Parathyroid adenoma (tissue), 2 donors: ENCODE measurements around the gene NANOGP8.
"Not testable (repeated sequence)": the region's sequence is repeated elsewhere in the genome, so short reads cannot be mapped to it uniquely, and the experiment has no call there.

Experiments
- H2AFZ ChIP-seq: fragments of 300-600 bp; sonication (generic); one replicate; pipeline ENCODE4 v1.7.0; 2017; ENCODE audit warnings: antibody characterized with exemption, mild to moderate bottlenecking
- H3K27ac ChIP-seq: fragments of 300-600 bp; sonication (generic); one replicate; pipeline ENCODE4 v1.7.0; 2017
- H3K27me3 ChIP-seq: fragments of 300-600 bp; sonication (generic); one replicate; pipeline ENCODE4 v1.7.0; 2017; ENCODE audit warnings: low read length; ENCODE audit not compliant: control insufficient read depth, insufficient read depth
- H3K36me3 ChIP-seq: fragments of 300-600 bp; sonication (generic); one replicate; pipeline ENCODE4 v1.7.0; 2017; ENCODE audit warnings: low read length; ENCODE audit not compliant: control insufficient read depth, insufficient read depth
- H3K4me1 ChIP-seq: fragments of 300-600 bp; sonication (generic); one replicate; pipeline ENCODE4 v1.7.0; 2017; ENCODE audit warnings: control low read depth
- H3K4me2 ChIP-seq: fragments of 300-600 bp; sonication (generic); one replicate; pipeline ENCODE4 v1.7.0; 2017; ENCODE audit warnings: low read length
- H3K4me3 ChIP-seq: fragments of 300-600 bp; sonication (generic); one replicate; pipeline ENCODE4 v1.7.0; 2017; ENCODE audit warnings: low read depth, low read length
- H3K79me2 ChIP-seq: fragments of 300-600 bp; sonication (generic); one replicate; pipeline ENCODE4 v1.7.0; 2017; ENCODE audit warnings: control low read depth
- H3K9ac ChIP-seq: fragments of 300-600 bp; sonication (generic); one replicate; pipeline ENCODE4 v1.7.0; 2017; ENCODE audit warnings: mild to moderate bottlenecking
- H3K9me3 ChIP-seq: fragments of 300-600 bp; sonication (generic); one replicate; pipeline ENCODE4 v1.7.0; 2017; ENCODE audit warnings: low read length; ENCODE audit not compliant: control insufficient read depth
- TF ChIP-seq, protein P1 (sequence below): fragments of 300-600 bp; sonication (generic); IDR thresholded peaks from one replicate; pipeline ENCODE4 v1.7.0; 2017; ENCODE audit warnings: antibody characterized with exemption, mild to moderate bottlenecking
- donor health status: primary hyperparathyroidism.

The NANOGP8 gene

DNA sequence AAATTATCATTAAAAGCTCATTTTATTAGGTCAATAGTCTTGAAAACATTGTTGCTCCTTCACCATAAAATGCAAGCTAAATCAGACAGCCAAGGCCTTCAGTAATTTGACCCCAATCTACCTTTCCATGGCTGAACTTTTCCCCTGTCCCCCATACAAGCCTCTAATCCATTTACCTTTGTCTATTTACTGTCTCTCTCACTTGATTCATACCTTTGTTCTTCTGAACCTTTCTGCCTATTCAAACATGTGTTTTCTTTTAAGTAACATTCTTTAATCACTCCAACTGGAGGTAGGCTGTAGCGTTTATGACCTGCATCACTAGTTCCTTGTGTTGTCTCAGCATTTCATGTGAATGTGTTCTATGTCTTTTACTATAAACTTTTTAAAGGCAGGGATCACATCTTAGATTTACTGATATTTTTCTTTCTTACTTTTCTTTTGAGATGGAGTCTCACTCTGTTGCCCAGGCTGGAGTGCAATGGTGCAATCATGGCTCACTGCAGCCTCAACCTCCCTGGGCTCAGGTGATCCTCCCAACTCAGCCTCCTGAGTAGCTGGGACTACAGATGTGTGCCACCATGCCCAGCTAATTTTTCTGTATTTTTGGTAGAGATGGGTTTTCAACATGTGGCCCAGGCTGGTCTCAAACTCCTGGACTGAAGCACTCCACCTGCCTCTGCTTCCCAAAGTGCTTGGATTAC is 5.2 kb upstream of the NANOGP8 start:
- Histone ChIP-seq H3K9ac (no peak overlapping the region), H3K4me1 (no peaks in the 10 kb centered on the region), H3K4me3 (no peak overlapping the region), H3K27ac (no peak overlapping the region), H3K9me3 (no peaks in the 10 kb centered on the region), H2AFZ (no peak overlapping the region), H3K27me3 (no peaks in the 10 kb centered on the region), H3K36me3 (no peaks in the 10 kb centered on the region), H3K4me2 (no peak overlapping the region), H3K79me2 (no peaks in the 10 kb centered on the region)
- TF ChIP-seq, protein P1, sequence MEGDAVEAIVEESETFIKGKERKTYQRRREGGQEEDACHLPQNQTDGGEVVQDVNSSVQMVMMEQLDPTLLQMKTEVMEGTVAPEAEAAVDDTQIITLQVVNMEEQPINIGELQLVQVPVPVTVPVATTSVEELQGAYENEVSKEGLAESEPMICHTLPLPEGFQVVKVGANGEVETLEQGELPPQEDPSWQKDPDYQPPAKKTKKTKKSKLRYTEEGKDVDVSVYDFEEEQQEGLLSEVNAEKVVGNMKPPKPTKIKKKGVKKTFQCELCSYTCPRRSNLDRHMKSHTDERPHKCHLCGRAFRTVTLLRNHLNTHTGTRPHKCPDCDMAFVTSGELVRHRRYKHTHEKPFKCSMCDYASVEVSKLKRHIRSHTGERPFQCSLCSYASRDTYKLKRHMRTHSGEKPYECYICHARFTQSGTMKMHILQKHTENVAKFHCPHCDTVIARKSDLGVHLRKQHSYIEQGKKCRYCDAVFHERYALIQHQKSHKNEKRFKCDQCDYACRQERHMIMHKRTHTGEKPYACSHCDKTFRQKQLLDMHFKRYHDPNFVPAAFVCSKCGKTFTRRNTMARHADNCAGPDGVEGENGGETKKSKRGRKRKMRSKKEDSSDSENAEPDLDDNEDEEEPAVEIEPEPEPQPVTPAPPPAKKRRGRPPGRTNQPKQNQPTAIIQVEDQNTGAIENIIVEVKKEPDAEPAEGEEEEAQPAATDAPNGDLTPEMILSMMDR, result no peak

DNA sequence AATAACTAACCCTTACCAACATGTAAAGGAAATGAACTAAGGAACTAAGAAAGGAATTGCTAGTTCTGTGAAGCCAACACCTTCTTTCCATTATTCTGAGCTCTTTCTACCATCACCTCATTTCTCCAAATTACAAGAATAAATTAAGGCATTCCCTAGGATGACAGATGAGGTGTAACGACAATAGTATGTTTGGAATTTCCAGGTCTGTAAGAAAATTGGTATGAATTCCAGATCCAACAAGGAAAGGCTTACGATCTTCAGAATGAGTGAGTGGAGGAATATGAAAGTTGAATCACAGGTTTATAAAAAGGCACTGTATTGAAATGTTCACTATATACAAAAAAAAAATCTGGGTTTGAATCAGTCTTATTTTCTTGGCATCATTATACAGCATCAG is 4.5 kb upstream of the NANOGP8 start:
- Histone ChIP-seq H3K4me2 (no peak overlapping the region), H3K9ac (no peak overlapping the region), H3K27me3 (no peaks in the 10 kb centered on the region), H3K27ac (no peak overlapping the region), H3K79me2 (no peaks in the 10 kb centered on the region), H3K9me3 (no peaks in the 10 kb centered on the region), H2AFZ (no peak overlapping the region), H3K4me1 (no peaks in the 10 kb centered on the region), H3K4me3 (no peak overlapping the region), H3K36me3 (no peaks in the 10 kb centered on the region)
- TF ChIP-seq, protein P1, result no peak

DNA sequence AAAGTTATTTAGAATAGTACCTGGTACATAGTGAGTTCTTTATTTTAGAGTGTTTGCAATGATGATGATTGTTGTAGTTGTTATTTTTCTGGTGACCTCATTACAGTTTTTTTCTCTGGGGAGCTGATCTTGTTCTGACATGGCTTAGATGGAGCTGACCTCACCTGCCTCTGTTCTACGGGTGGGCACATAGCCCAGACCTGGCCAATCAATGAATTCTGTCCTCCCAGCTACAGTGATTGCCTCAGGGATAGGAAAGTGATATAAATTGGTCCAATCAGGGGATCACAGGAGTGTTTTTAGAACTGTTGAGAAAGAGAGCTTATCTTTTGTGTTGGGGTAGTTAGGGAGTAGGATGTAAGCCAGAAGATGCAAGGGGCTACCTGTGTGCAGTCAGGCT is 3.2 kb upstream of the NANOGP8 start:
- H3K36me3 ChIP-seq, result no peaks in the 10 kb centered on the region
- H3K4me1 ChIP-seq, result no peaks in the 10 kb centered on the region
- no peaks in the 10 kb centered on the region for H3K27me3 ChIP-seq
- no peak overlapping the region for H3K9ac ChIP-seq
- no peak overlapping the region for H3K4me3 ChIP-seq
- H3K9me3 ChIP-seq, result no peaks in the 10 kb centered on the region
- no peak overlapping the region for H3K4me2 ChIP-seq
- H3K79me2 ChIP-seq, result no peaks in the 10 kb centered on the region
- no peak overlapping the region for H3K27ac ChIP-seq
- no peak overlapping the region for H2AFZ ChIP-seq
- TF ChIP-seq, protein P1, result no peak

DNA sequence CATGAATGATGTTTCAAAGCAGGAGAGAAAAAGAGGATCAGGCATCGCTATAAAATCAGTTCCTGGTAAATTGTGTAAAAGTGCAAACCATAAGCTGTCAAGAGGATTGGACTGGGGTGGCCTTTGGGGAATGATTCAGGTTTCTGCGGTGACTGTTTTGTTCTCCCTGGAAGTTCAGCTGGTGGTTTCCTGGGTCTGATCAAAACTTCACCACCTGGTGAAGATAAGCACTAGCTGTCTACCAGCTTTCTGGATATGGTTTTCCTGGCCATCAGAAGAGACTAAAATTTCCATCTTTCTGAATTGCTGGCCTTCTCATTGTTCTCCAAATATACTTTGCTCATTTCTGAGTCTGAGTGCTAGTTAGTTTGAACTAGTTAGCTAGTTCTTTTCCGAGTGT is 2.7 kb upstream of the NANOGP8 start:
- Histone ChIP-seq H3K4me3 (no peak overlapping the region), H3K9me3 (no peaks in the 10 kb centered on the region), H3K36me3 (no peaks in the 10 kb centered on the region), H2AFZ (no peak overlapping the region), H3K79me2 (no peaks in the 10 kb centered on the region), H3K9ac (no peak overlapping the region), H3K27me3 (no peaks in the 10 kb centered on the region), H3K4me1 (no peaks in the 10 kb centered on the region), H3K27ac (no peak overlapping the region), H3K4me2 (no peak overlapping the region)
- TF ChIP-seq, protein P1, result no peak

DNA sequence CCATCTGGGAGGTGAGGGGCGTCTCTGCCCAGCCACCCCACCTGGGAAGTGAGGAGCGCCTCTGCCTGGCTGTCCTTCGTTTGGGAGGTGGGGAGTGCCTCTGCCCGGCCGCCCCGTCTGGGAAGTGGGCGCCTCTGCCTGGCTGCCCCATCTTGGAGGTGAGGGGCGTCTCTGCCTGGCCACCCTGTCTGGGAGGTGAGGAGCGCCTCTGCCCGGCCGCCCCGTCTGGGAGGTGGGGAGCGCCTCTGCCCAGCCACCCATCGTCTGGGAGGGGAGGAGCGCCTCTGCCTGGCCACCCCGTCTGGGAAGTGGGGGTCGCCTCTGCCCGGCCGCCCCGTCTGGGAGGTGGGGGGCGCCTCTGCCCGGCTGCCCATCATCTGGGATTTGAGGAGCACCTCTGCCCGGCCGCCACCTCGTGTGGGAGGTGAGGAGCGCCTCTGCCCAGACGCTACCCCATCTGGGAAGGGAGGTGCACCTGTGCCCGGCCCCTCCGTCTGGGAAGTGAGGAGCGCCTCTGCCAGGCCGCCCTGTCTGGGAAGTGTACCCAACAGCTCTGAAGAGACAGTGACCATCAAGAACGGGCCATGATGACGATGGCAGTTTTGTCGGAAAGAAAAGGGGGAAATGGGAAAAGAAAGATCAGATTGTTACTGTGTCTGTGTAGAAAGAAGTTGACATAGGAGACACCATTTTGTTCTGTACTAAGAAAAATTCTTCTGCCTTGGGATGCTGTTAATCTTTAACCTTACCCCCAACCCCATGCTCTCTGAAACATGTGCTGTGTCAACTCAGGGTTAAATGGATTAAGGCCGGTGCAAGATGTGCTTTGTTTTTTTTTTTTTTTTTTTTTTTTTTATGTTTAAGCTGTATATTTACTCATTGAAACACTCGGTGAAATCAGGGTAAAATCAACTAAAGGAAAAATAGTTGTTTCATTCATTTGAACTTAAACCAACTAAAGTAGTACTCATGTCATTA is 2.4 kb downstream of the NANOGP8 start:
- not testable (repeated sequence) for H3K4me1 ChIP-seq, H2AFZ ChIP-seq, H3K27me3 ChIP-seq, H3K4me2 ChIP-seq, H3K9ac ChIP-seq, H3K36me3 ChIP-seq, H3K4me3 ChIP-seq, H3K27ac ChIP-seq, H3K9me3 ChIP-seq, H3K79me2 ChIP-seq

GRCh38 chr15:35081626-35082365 is 3.3 kb downstream of the NANOGP8 start:
- H3K27me3 ChIP-seq, H3K9ac ChIP-seq, H3K4me2 ChIP-seq, H3K4me1 ChIP-seq, H2AFZ ChIP-seq, H3K27ac ChIP-seq, H3K4me3 ChIP-seq, H3K36me3 ChIP-seq, H3K9me3 ChIP-seq, H3K79me2 ChIP-seq: not testable (repeated sequence)
